K562 (cell line): ENCODE measurements around the gene DIP2B. TPM values are rescaled to one million over a fixed set of nuclear protein-coding genes. Genes with fewer than 3 reads are reported as not detected.
A peak's percentile ranks its signal among the peaks of the same experiment; 100 is the strongest.

Experiments
- ATAC-seq: fragments of 200-7000 bp; cut with Tn5 transposase; 3 replicates; pipeline ENCODE4 v1.9.1; 2020; ENCODE audit warnings: moderate library complexity
- BruUV-seq: library from RNA; stranded (reverse); fragments of 400-500 nt; replicated peaks from 2 replicates; lab custom pipeline; 2021; lab: Mats Ljungman, UMichigan
- CTCF ChIA-PET: fragments of 300-600 bp; formaldehyde crosslinking; extraction: SDS; loops from one replicate; lab custom pipeline; 2021; ENCODE audit warnings: low intra/inter-chr PET ratio; lab: Yijun Ruan, JAX
- POLR2A ChIA-PET: fragments of 300-600, 350-650 bp; sonication (Branson Sonifier 250); formaldehyde crosslinking; extraction: SDS; loops from one replicate; lab custom pipeline; 2021; ENCODE audit warnings: antibody characterized with exemption, inconsistent platforms; lab: Yijun Ruan, JAX
- DNase-seq, 4 experiments: peaks; one replicate each; pipeline versions ENCODE4 v3.0.0 to v3.0.0-alpha.2; 2011 to 2018; ENCODE audit warnings: low spot score in 3 of 4, mixed read lengths in 3 of 4; ENCODE audit errors: extremely low read depth in 1 of 4
- FAIRE-seq: peaks from 2 replicates; lab custom pipeline; 2011; peaks lifted over from hg19 to GRCh38; lab: Jason Lieb, UNC
- H2AFZ ChIP-seq: 2 replicates; pipeline ENCODE4 v1.6.0; 2011; ENCODE audit warnings: low read depth, low read length, control low read depth, inconsistent platforms
- H3K27ac ChIP-seq: fragments of 200-600 bp; 3 replicates; pipeline ENCODE4 v1.8.0; 2011; ENCODE audit warnings: low read depth, mild to moderate bottlenecking, control low read depth, inconsistent platforms, low read length, moderate library complexity, mixed read lengths; ENCODE audit errors: extremely low read depth
- H3K27me3 ChIP-seq, 2 experiments: fragments of 300-600 bp in 1 of 2; 2 replicates in 1 of 2; 3 replicates in 1 of 2; pipeline versions ENCODE4 v1.6.0 to v1.8.0; 2011; ENCODE audit warnings: inconsistent platforms in 2 of 2, low read length in 2 of 2, mild to moderate bottlenecking in 1 of 2, mixed read lengths in 1 of 2, moderate library complexity in 1 of 2; ENCODE audit not compliant: control insufficient read depth in 2 of 2, insufficient read depth in 2 of 2
- H3K36me3 ChIP-seq: fragments of 300-600 bp; 3 replicates; pipeline ENCODE4 v1.8.0; 2011; ENCODE audit warnings: mild to moderate bottlenecking, low read length, inconsistent platforms; ENCODE audit not compliant: control insufficient read depth, insufficient read depth
- H3K4me1 ChIP-seq, 2 experiments: fragments of 200-600 bp in 1 of 2; replicated peaks in 1 of 2; 2 replicates in 1 of 2; 3 replicates in 1 of 2; pipeline versions ENCODE4 v1.5.1 to v1.8.0; 2011; ENCODE audit warnings: inconsistent platforms in 2 of 2, low read length in 2 of 2, mild to moderate bottlenecking in 1 of 2, mixed read lengths in 1 of 2, moderate library complexity in 1 of 2; ENCODE audit not compliant: control insufficient read depth in 2 of 2, insufficient read depth in 2 of 2
- H3K4me2 ChIP-seq: 2 replicates; pipeline ENCODE4 v1.6.1; 2011; ENCODE audit warnings: low read length, control low read depth, inconsistent platforms, mixed read lengths; ENCODE audit not compliant: insufficient read depth
- H3K4me3 ChIP-seq: fragments of 200-600 bp; sonication (generic), shearing (Covaris generic); 2 replicates; pipeline ENCODE4 v1.5.1; 2016; ENCODE audit warnings: control low read depth, inconsistent platforms
- H3K79me2 ChIP-seq: fragments of 200-600 bp; 3 replicates; pipeline ENCODE4 v1.8.0; 2011; ENCODE audit warnings: low read length, inconsistent platforms; ENCODE audit not compliant: control insufficient read depth, insufficient read depth
- H3K9ac ChIP-seq, 2 experiments: 2 replicates each; pipeline versions ENCODE4 v1.6.0 to v1.6.1; 2011; ENCODE audit warnings: low read depth in 2 of 2, low read length in 2 of 2, control low read depth in 1 of 2, inconsistent platforms in 1 of 2, mild to moderate bottlenecking in 1 of 2, mixed read lengths in 1 of 2; ENCODE audit not compliant: insufficient read depth in 1 of 2
- H3K9me1 ChIP-seq: one replicate; pipeline ENCODE4 v1.6.0; 2011; ENCODE audit warnings: inconsistent platforms, mild to moderate bottlenecking, low read length, moderate library complexity; ENCODE audit not compliant: control insufficient read depth, insufficient read depth
- H3K9me3 ChIP-seq: replicated peaks from 2 replicates; pipeline ENCODE4 v1.5.1; 2011; ENCODE audit warnings: low read depth, low read length, inconsistent platforms; ENCODE audit not compliant: control insufficient read depth, insufficient read depth
- H4K20me1 ChIP-seq: replicated peaks from 2 replicates; pipeline ENCODE4 v1.6.1; 2011; ENCODE audit warnings: low read length, inconsistent platforms, mixed read lengths; ENCODE audit not compliant: control insufficient read depth, insufficient read depth
- KAT8 ChIP-seq: fragments of 450-650 bp; IDR thresholded peaks from 2 replicates; pipeline ENCODE4 v1.6.1; 2016; ENCODE audit warnings: low read depth, mild to moderate bottlenecking
- NR2C1 ChIP-seq, 2 experiments: fragments of 450-650 bp; IDR thresholded peaks; 2 replicates each; pipeline ENCODE4 v1.6.1; 2017; ENCODE audit warnings: mild to moderate bottlenecking in 2 of 2, antibody characterized with exemption in 1 of 2, inconsistent platforms in 1 of 2, missing compliant biosample characterization in 1 of 2, missing genetic modification characterization in 1 of 2
- RBM25 ChIP-seq: fragments of 200-400 bp; formaldehyde crosslinking; IDR thresholded peaks from 2 replicates; pipeline ENCODE4 v1.6.1; 2018; ENCODE audit warnings: low read length, low read depth, moderate library complexity; ENCODE audit not compliant: severe bottlenecking
- ZNF584 ChIP-seq: fragments of 200-800 bp; sonication (Bioruptor generic); IDR thresholded peaks from 2 replicates; pipeline ENCODE4 v1.6.1; 2016; ENCODE audit warnings: low read depth, mild to moderate bottlenecking, missing genetic modification characterization, missing compliant biosample characterization
- WGBS: fragments of 100-300 bp; shearing (Covaris generic); methylation state at CpG from one replicate; pipeline ENCODE4 v1.1.6; 2016; ENCODE audit warnings: low coverage, mixed read lengths; ENCODE audit not compliant: insufficient coverage; ENCODE audit errors: missing lambda C conversion rate; 5-methylcytosine and 5-hydroxymethylcytosine counted together
- in situ Hi-C: fragments of 300-500 bp; cut with MboI; formaldehyde crosslinking; loops from 4 replicates; pipeline ENCODE4 v1.15.0; 2018; ENCODE audit warnings: inconsistent platforms, mixed read lengths
- intact Hi-C: fragments of 100-400 bp; cut with micrococcal nuclease; formaldehyde crosslinking; loops from 2 replicates; pipeline ENCODE4 v1.14.2; 2022
- polyA plus RNA-seq, 8 experiments: library from polyadenylated mRNA; depleted of rRNA in 4 of 8; stranded (reverse) in 5 of 8; unstranded in 3 of 8; fragments of >200 nt; fragmentation: Nextera tagmentation in 2 of 8; fragmentation: Illumina TruSeq in 1 of 8; extraction: Ambion mirVana in 2 of 8; extraction: Trizol in 1 of 8; gene quantifications; 2 replicates each; pipeline versions ENCODE4 v1.2.1 to v1.2.3, GENCODE V29; 2011 to 2014; ENCODE audit warnings: inconsistent platforms in 1 of 8, missing spikeins in 1 of 8
- total RNA-seq, 7 experiments: library from RNA; depleted of rRNA in 6 of 7; stranded (reverse); fragments of >200 nt in 6 of 7; fragmentation: Illumina TruSeq in 2 of 7; extraction: Trizol in 2 of 7; gene quantifications; 2 replicates each; pipeline versions ENCODE4 v1.2.1 to v1.2.3, GENCODE V29; 2011 to 2021; ENCODE audit warnings: low replicate concordance in 1 of 7

DIP2B gene
- total and polyA plus RNA-seq, 9 of the 15 experiments (the other 6 are each of a cell fraction or from before 2014, with no cell fraction given): 4.6 to 26.1 (median 18.8) TPM

- no peak overlapping the region for H3K4me2 ChIP-seq
These were observed 13.3 kb downstream of the DIP2B start for GRCh38 chr12:50518090-50518489.

GRCh38 chr12:50519353-50519752 lies 14.6 kb downstream of the DIP2B start:
- DNase-seq (no peak), FAIRE-seq (no peak), ATAC-seq (no peak)
- intact Hi-C loops (no loop called here), in situ Hi-C loops (no loop called here)
- Histone ChIP-seq H3K4me2 (no peak overlapping the region), H3K27me3 (no peaks in the 10 kb centered on the region), H3K27ac (no peak overlapping the region), H3K36me3 (0 out of 3 replicates have a peak, but pooled peaks cover 5% of the 10 kb centered on the region), H3K9me1 (no peaks in the 10 kb centered on the region), H3K79me2 (peaks cover 72% of the 10 kb centered on the region), H3K4me3 (no peak overlapping the region), H2AFZ (no peak overlapping the region), H4K20me1 (no peaks in the 10 kb centered on the region), H3K9ac (no peak overlapping the region), H3K4me1 (peaks cover 8 to 27% of the 10 kb centered on the region in 2 experiments), H3K9me3 (no peaks in the 10 kb centered on the region)
- ChIA-PET CTCF (interaction anchor here (0.6 kb wide), 1 partner anchor 12 kb away, joined by 3 read pairs; no protein-coding TSS in a partner anchor), POLR2A (interaction anchor here (0.7 kb wide), 1 partner anchor 13 kb away, joined by 3 read pairs; no protein-coding TSS in a partner anchor)
- BruUV-seq: no TSS peak
- whole genome bisulfite sequencing: 87% methylated on average over 1 of the region's 1 CpG
- TF ChIP-seq NR2C1 (IDR thresholded peaks at IDR 0.05) (no peak), NR2C1 (tag; IDR thresholded peaks at IDR 0.05) (no peak), RBM25 (peak; percentile 17)

More at GRCh38 chr12:50518090-50518489, 13.3 kb downstream of the DIP2B start:
- intact Hi-C loops: no loop called here
- H3K79me2 ChIP-seq: peaks cover 76% of the 10 kb centered on the region
- TF ChIP-seq ZNF584 (CRISPR knock-in tag) (no peak), KAT8 (no peak)
- no peaks in the 10 kb centered on the region for H3K9me3 ChIP-seq
- POLR2A ChIA-PET: interaction anchor here (0.9 to 1.5 kb wide), 3 partner anchors 8 to 14 kb away, joined by 3 to 5 read pairs (median 3); no protein-coding TSS in a partner anchor
- BruUV-seq: no TSS peak
- H3K9me1 ChIP-seq: no peaks in the 10 kb centered on the region
- no peak overlapping the region for H3K9ac ChIP-seq
- no peaks in the 10 kb centered on the region for H4K20me1 ChIP-seq
- DNase-seq: no peak
- no peak overlapping the region; the same call in 2 of the 3 replicates for H3K27ac ChIP-seq
- no peak overlapping the region for H2AFZ ChIP-seq
- CTCF ChIA-PET: no interaction called here
- 95% methylated on average over 10 of the region's 11 CpGs for WGBS
- no peaks in the 10 kb centered on the region for H3K27me3 ChIP-seq
- H3K36me3 ChIP-seq: 0 out of 3 replicates have a peak, but pooled peaks cover 4% of the 10 kb centered on the region
- no peak for FAIRE-seq
- in situ Hi-C loops: no loop called here
- no peak overlapping the region for H3K4me3 ChIP-seq
- ATAC-seq: no peak; the same call in 2 of the 3 replicates
- H3K4me1 ChIP-seq: peaks cover 8 to 28% of the 10 kb centered on the region in 2 experiments
